Measurements from ENCODE around the gene SPN.

DNA sequence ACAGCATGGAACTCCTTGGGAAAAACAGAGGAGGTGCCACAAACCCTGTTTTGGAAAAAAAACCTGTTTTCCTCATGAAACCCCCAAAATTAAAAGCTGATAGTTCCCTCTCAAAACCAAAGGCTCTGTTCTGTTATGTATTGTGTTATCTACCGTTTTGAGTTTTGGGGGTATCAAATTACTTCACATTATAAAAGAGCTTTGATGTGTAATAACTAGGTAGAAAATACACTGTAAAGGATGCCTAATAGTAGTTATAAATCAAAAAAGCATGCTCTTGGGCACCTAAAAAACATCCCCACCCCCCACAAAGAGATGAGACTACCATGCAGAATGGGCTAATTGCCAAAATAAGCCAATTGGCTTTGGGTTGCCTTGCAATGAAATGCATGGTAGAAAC lies 51.9 kb downstream of the SPN start:
- TF ChIP-seq, protein P1, sequence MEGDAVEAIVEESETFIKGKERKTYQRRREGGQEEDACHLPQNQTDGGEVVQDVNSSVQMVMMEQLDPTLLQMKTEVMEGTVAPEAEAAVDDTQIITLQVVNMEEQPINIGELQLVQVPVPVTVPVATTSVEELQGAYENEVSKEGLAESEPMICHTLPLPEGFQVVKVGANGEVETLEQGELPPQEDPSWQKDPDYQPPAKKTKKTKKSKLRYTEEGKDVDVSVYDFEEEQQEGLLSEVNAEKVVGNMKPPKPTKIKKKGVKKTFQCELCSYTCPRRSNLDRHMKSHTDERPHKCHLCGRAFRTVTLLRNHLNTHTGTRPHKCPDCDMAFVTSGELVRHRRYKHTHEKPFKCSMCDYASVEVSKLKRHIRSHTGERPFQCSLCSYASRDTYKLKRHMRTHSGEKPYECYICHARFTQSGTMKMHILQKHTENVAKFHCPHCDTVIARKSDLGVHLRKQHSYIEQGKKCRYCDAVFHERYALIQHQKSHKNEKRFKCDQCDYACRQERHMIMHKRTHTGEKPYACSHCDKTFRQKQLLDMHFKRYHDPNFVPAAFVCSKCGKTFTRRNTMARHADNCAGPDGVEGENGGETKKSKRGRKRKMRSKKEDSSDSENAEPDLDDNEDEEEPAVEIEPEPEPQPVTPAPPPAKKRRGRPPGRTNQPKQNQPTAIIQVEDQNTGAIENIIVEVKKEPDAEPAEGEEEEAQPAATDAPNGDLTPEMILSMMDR (IDR thresholded peaks at IDR 0.05), result no peak
- TF ChIP-seq POLR2A (IDR thresholded peaks at IDR 0.05), result no peak
